Measurements from ENCODE around the gene ENDOV. TPM values are rescaled to one million over a fixed set of nuclear protein-coding genes. Genes with fewer than 3 reads are reported as not detected.

Gene ENDOV
- total and polyA plus RNA-seq, 2 of the 13 experiments (the other 11 are each of a cell fraction or from before 2014, with no cell fraction given), result 15.1 to 17.1 TPM

DNA sequence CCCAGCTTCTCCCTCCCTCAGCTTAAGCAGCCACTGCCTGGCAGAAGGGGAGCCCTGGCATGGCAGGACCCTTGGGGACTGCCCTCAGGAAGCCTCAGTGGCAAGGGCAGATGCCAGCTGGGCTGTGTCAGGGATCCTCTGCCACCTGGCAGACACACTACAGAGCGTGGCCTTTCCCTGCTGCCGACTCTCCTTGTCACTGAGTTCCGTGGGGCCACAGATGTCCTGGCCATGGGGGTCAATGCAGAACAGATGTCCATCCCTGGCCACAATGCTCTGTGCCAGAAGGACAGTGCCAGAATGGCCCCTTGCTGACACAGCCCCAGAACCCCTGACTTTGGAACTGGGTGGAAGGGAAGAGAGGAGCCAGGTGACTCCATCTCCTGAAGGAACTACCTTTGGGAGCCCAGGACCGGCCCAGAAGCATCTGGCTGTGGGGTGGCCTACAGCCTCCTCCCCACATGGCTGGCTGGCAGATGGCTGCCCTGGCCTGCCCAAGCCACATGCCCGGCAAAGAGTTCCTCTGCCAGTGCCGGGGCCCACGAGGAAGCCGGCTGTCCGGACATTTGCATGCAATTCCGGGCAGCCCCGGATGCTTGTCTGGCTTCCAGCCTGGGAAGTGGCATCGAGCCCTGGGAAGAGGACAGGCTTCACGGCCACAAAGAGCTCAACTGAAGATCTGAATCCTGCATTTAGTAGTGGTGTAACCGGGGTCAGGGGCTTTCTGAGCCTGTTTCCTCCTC is 37.4 kb downstream of the ENDOV start:
- Histone ChIP-seq H2AFZ (ENCODE audit: low read length) (no peak overlapping the region), H3K27me3 (ENCODE audit: control insufficient read depth in 1 of 2, insufficient read depth in 2 of 2, low read length in 2 of 2) (peaks cover 11 to 52% of the 10 kb centered on the region in 2 experiments; a peak in 4 of 5 replicates), H3K27ac (ENCODE audit: extremely low read length, insufficient read depth, low read length) (no peak overlapping the region), H3K9ac (ENCODE audit: insufficient read depth, low read depth, low read length) (no peak overlapping the region), H3K4me2 (ENCODE audit: low read depth, low read length) (no peak overlapping the region), H3K36me3 (replicated peaks in 1 of 2; ENCODE audit: control insufficient read depth in 1 of 2, insufficient read depth in 2 of 2, low read length in 2 of 2) (no peaks in the 10 kb centered on the region), H3K4me1 (ENCODE audit: insufficient read depth, low read length) (peaks cover 37% of the 10 kb centered on the region), H3K4me3 (replicated peaks in 1 of 3; ENCODE audit: insufficient read depth in 1 of 3, low read depth in 2 of 3, low read length in 3 of 3) (no peak overlapping the region), H4K20me1 (ENCODE audit: insufficient read depth, low read length) (no peaks in the 10 kb centered on the region), H3K9me3 (ENCODE audit: low read length) (no peaks in the 10 kb centered on the region), H3K79me2 (ENCODE audit: insufficient read depth, low read length) (no peaks in the 10 kb centered on the region)
- ChIA-PET POLR2A (no interaction called here), CTCF (ENCODE audit: low intra/inter-chr PET ratio, low total read pairs) (no interaction called here)
- in situ Hi-C loops (cut with HindIII; ENCODE audit: extremely low pct_ligation_motif_present, low pct_unique_long_range_greater_than_20kb) (no loop called here), intact Hi-C loops (cut with micrococcal nuclease; ENCODE audit: unreplicated experiment) (no loop called here)
- 47% methylated on average over 10 of the region's 14 CpGs for WGBS (ENCODE audit: low lambda C conversion rate)
- TF ChIP-seq AGO2 (optimal IDR thresholded peaks at IDR 0.05; ENCODE audit: low read depth, low read length) (peak; percentile 31), JUN (CRISPR knock-in tag; IDR thresholded peaks at IDR 0.05) (no peak), HNRNPL (IDR thresholded peaks at IDR 0.05; ENCODE audit: low read depth, low read length) (0 out of 2 replicates have a peak, but pooled peaks have one; percentile 22)
- no peak for DNase-seq (ENCODE audit: low spot score)
- no peak for ATAC-seq
- no TSS peak for BruUV-seq (replicated peaks)
- FAIRE-seq, result no peak

DNA sequence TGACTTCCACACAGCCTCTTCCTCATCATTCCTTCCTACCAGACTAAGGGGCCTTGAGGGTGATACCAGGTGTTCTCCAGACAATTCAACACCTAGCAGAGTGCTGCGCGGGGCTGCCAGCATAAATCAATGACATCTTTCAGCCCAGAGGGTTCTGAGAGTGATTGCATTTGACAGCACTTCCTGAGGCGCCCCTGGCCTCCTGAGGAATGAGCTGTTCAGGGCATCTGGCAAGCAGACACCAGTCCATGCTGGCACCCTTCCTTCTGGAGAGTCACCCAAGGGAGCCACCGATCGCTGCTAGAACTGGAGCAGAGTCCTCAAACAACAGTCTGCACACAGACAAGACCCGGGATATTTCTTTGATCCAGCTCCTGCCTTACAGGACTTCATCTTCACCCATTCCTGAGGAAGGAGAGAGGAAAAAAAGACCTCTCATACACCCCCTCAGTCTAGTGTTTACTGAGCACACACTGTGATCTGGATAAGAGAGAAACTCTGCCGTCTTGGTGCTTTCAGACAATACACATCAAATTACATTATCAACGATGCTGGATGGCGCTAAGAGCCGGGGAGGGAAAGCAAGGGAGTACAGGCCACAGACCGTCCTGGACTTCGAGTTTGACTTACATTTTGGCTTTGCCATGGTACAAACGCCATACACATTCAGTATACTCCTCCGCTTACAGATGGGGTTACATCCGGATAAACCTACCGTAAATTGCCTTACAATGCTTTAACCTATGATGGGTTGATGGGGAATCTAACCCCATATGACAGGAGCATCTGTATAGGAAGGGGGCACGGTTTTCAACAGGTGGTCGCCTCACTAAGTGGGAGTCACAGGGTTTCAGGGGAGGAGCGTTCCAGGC is 38.4 kb downstream of the ENDOV start:
- intact Hi-C loops (cut with micrococcal nuclease; ENCODE audit: unreplicated experiment) (no loop called here), in situ Hi-C loops (cut with HindIII; ENCODE audit: extremely low pct_ligation_motif_present, low pct_unique_long_range_greater_than_20kb) (no loop called here)
- no TSS peak for BruUV-seq (replicated peaks)
- WGBS (ENCODE audit: low lambda C conversion rate), result 58% methylated on average over 18 of the region's 19 CpGs
- H4K20me1 ChIP-seq (ENCODE audit: insufficient read depth, low read length), result no peaks in the 10 kb centered on the region
- ATAC-seq (no peak), FAIRE-seq (no peak), DNase-seq (ENCODE audit: low spot score) (no peak)
- H3K4me2 ChIP-seq (ENCODE audit: low read depth, low read length), result peak overlapping the region; percentile 100
- CTCF ChIA-PET (ENCODE audit: low intra/inter-chr PET ratio, low total read pairs), result no interaction called here
- H2AFZ ChIP-seq (ENCODE audit: low read length), result no peak overlapping the region
- H3K9me3 ChIP-seq (ENCODE audit: low read length), result no peaks in the 10 kb centered on the region
- peaks cover 11 to 53% of the 10 kb centered on the region in 2 experiments; a peak in 4 of 5 replicates for H3K27me3 ChIP-seq (ENCODE audit: control insufficient read depth in 1 of 2, insufficient read depth in 2 of 2, low read length in 2 of 2)
- peaks cover 32% of the 10 kb centered on the region for H3K4me1 ChIP-seq (ENCODE audit: insufficient read depth, low read length)
- no peaks in the 10 kb centered on the region for H3K36me3 ChIP-seq (replicated peaks in 1 of 2; ENCODE audit: control insufficient read depth in 1 of 2, insufficient read depth in 2 of 2, low read length in 2 of 2)
- peak overlapping the region; percentile 95 for H3K9ac ChIP-seq (ENCODE audit: insufficient read depth, low read depth, low read length)
- no peaks in the 10 kb centered on the region for H3K79me2 ChIP-seq (ENCODE audit: insufficient read depth, low read length)
- H3K4me3 ChIP-seq (replicated peaks in 1 of 3; ENCODE audit: insufficient read depth in 1 of 3, low read depth in 2 of 3, low read length in 3 of 3), result peak overlapping the region; percentile 65 to 88 (median 86); a peak in 5 of 6 replicates
- POLR2A ChIA-PET, result interaction anchor here (1.2 to 3.1 kb wide), 6 partner anchors 26 to 196 kb away, joined by 4 to 35 read pairs (median 9); partner anchors contain the start of gene ENDOV
- H3K27ac ChIP-seq (ENCODE audit: extremely low read length, insufficient read depth, low read length), result no peak overlapping the region
- TF ChIP-seq SPEN (CRISPR knock-in tag; IDR thresholded peaks at IDR 0.05; ENCODE audit: low read depth) (no peak), ZNF33B (CRISPR knock-in tag; IDR thresholded peaks at IDR 0.05) (0 out of 2 replicates have a peak, but pooled peaks have one; percentile 20), KDM6A (CRISPR knock-in tag; IDR thresholded peaks at IDR 0.05; ENCODE audit: low read depth) (no peak), SMAD9 (CRISPR knock-in tag; IDR thresholded peaks at IDR 0.05) (0 out of 2 replicates have a peak, but pooled peaks have one; percentile 45), ZNF263 (CRISPR knock-in tag; IDR thresholded peaks at IDR 0.05) (peak; percentile 20; the same call in 1 of the 2 replicates), MLLT10 (CRISPR knock-in tag; IDR thresholded peaks at IDR 0.05) (no peak), ZNF253 (CRISPR knock-in tag; IDR thresholded peaks at IDR 0.05; ENCODE audit: borderline replicate concordance) (no peak)
- TF ChIP-seq, protein P1, sequence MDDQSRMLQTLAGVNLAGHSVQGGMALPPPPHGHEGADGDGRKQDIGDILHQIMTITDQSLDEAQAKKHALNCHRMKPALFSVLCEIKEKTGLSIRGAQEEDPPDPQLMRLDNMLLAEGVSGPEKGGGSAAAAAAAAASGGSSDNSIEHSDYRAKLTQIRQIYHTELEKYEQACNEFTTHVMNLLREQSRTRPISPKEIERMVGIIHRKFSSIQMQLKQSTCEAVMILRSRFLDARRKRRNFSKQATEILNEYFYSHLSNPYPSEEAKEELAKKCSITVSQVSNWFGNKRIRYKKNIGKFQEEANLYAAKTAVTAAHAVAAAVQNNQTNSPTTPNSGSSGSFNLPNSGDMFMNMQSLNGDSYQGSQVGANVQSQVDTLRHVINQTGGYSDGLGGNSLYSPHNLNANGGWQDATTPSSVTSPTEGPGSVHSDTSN (CRISPR knock-in tag; IDR thresholded peaks at IDR 0.05; ENCODE audit: borderline replicate concordance), result no peak
- TF ChIP-seq, protein P2, sequence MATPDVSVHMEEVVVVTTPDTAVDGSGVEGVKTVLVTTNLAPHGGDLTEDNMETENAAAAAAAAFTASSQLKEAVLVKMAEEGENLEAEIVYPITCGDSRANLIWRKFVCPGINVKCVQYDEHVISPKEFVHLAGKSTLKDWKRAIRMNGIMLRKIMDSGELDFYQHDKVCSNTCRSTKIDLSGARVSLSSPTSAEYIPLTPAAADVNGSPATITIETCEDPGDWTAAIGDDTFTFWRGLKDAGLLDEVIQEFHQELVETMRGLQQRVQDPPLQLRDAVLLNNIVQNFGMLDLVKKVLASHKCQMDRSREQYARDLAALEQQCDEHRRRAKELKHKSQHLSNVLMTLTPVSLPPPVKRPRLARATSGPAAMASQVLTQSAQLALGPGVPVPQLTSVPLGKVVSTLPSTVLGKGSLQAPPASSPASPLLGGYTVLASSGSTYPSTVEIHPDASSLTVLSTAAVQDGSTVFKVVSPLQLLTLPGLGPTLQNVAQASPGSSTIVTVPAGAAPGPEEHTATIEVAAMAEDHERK (CRISPR knock-in tag; IDR thresholded peaks at IDR 0.05; ENCODE audit: low read depth), result no peak
